ENCODE measurements around the gene CD82. TPM values are rescaled to one million over a fixed set of nuclear protein-coding genes. Genes with fewer than 3 reads are reported as not detected.
"Not testable (repeated sequence)": the region's sequence is repeated elsewhere in the genome, so short reads cannot be mapped to it uniquely, and the experiment has no call there.

The CD82 gene
- total RNA-seq, 1 experiment from 2014 or later, result 30.7 TPM

DNA sequence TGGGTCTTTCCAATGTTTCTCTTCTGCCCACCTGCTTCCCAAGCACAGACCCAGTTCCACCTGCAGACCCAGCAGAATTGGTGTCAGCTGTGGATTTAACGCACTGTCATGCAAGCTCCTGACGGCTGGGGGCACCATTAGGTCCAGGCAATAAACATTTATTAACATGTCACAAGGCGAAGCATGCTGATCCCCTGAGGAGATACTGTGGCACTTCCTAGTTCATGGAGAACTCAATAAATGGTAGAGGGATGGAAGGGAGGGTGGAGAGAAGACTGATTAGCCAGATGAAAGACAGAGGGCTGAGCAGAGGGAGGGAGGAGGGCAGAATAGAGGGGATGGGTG, 93.0 kb downstream of the CD82 start:
- H3K36me3 ChIP-seq (ENCODE audit: low read depth), result no peaks in the 10 kb centered on the region
- no TSS peak for BruUV-seq (replicated peaks)
- no peak overlapping the region for H3K27ac ChIP-seq
- no peaks in the 10 kb centered on the region for H3K9me3 ChIP-seq (ENCODE audit: insufficient read depth, low read depth)
- POLR2A ChIA-PET (ENCODE audit: unreplicated experiment), result no interaction called here
- H3K27me3 ChIP-seq (ENCODE audit: insufficient read depth, low read depth), result peaks cover 35% of the 10 kb centered on the region
- no peaks in the 10 kb centered on the region for H3F3A ChIP-seq (ENCODE audit: insufficient read depth, low read depth)
- DNase-seq, result no peak
- intact Hi-C loops (cut with micrococcal nuclease; ENCODE audit: unreplicated experiment), result no loop called here
- H3K4me3 ChIP-seq, result no peak overlapping the region
- H3K79me2 ChIP-seq (ENCODE audit: low read depth), result no peaks in the 10 kb centered on the region
- TF ChIP-seq EZH2 (IDR thresholded peaks at IDR 0.05; ENCODE audit: low read depth), result no peak
- TF ChIP-seq, protein P1, sequence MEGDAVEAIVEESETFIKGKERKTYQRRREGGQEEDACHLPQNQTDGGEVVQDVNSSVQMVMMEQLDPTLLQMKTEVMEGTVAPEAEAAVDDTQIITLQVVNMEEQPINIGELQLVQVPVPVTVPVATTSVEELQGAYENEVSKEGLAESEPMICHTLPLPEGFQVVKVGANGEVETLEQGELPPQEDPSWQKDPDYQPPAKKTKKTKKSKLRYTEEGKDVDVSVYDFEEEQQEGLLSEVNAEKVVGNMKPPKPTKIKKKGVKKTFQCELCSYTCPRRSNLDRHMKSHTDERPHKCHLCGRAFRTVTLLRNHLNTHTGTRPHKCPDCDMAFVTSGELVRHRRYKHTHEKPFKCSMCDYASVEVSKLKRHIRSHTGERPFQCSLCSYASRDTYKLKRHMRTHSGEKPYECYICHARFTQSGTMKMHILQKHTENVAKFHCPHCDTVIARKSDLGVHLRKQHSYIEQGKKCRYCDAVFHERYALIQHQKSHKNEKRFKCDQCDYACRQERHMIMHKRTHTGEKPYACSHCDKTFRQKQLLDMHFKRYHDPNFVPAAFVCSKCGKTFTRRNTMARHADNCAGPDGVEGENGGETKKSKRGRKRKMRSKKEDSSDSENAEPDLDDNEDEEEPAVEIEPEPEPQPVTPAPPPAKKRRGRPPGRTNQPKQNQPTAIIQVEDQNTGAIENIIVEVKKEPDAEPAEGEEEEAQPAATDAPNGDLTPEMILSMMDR (conservative IDR thresholded peaks at IDR 0.05), result peak; percentile 42; the same call in 1 of the 2 replicates
- H4K20me1 ChIP-seq (ENCODE audit: insufficient read depth), result no peaks in the 10 kb centered on the region
- no peak overlapping the region for H2AFZ ChIP-seq
- H3K4me2 ChIP-seq, result no peak overlapping the region
- CTCF ChIA-PET, result no interaction called here
- H3K9me2 ChIP-seq (ENCODE audit: insufficient read depth), result no peaks in the 10 kb centered on the region
- no peaks in the 10 kb centered on the region for H3K4me1 ChIP-seq (replicated peaks; ENCODE audit: insufficient read depth)

DNA sequence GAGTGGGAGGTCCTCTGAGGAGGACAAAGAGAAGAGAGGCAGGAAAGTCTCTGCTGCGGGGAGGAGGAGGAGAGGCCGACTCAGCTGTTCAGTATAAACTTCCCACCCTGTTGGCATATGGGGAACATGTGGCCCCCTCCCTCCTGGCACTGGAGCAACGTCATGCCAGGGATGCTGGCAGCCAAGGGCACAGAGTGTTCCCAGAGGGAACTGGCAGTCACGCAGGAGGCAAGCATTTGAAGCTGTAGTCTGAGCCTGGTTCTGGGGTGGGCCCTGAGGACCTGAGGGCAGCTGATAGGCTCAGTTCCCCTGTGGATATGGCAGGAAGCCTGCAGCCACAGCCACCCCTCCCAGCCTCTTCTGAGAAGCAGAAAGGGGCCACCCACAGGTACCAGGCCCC, 94.2 kb downstream of the CD82 start:
- H2AFZ ChIP-seq, result no peak overlapping the region
- no peaks in the 10 kb centered on the region for H3K9me2 ChIP-seq (ENCODE audit: insufficient read depth)
- H3K4me2 ChIP-seq, result no peak overlapping the region
- intact Hi-C loops (cut with micrococcal nuclease; ENCODE audit: unreplicated experiment), result no loop called here
- ChIA-PET CTCF (no interaction called here), POLR2A (ENCODE audit: unreplicated experiment) (no interaction called here)
- H3K27me3 ChIP-seq (ENCODE audit: insufficient read depth, low read depth), result peaks cover 23% of the 10 kb centered on the region; the same call in 1 of the 2 replicates
- no peaks in the 10 kb centered on the region for H3K4me1 ChIP-seq (replicated peaks; ENCODE audit: insufficient read depth)
- no peaks in the 10 kb centered on the region for H4K20me1 ChIP-seq (ENCODE audit: insufficient read depth)
- no peak for TF ChIP-seq EZH2 (IDR thresholded peaks at IDR 0.05; ENCODE audit: low read depth)
- TF ChIP-seq, protein P1 (conservative IDR thresholded peaks at IDR 0.05), result no peak
- no peaks in the 10 kb centered on the region for H3K36me3 ChIP-seq (ENCODE audit: low read depth)
- H3K9me3 ChIP-seq (ENCODE audit: insufficient read depth, low read depth), result no peaks in the 10 kb centered on the region
- H3K79me2 ChIP-seq (ENCODE audit: low read depth), result no peaks in the 10 kb centered on the region
- no peak overlapping the region for H3K27ac ChIP-seq
- no peak for DNase-seq
- BruUV-seq (replicated peaks), result no TSS peak
- H3K4me3 ChIP-seq, result no peak overlapping the region
- no peaks in the 10 kb centered on the region for H3F3A ChIP-seq (ENCODE audit: insufficient read depth, low read depth)

DNA sequence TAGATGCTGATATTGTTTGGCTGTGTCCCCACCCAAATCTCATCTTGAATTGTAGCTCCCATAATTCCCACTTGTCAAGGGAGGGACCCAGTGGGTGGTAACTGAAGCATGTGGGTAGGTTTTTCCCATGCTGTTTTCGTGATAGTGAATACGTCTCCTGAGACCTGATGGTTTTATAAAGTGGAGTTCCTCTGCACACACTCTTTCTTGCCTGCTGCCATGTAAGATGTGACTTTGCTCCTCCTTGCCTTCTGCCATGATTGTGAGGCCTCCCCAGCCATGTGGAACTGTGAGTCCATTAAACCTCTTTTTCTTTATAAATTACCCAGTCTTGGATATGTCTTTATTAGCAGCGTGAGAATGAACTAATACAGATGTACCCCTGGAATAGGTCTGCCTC, 95.1 kb downstream of the CD82 start:
- H3K36me3 ChIP-seq (ENCODE audit: low read depth), result not testable (repeated sequence)

DNA sequence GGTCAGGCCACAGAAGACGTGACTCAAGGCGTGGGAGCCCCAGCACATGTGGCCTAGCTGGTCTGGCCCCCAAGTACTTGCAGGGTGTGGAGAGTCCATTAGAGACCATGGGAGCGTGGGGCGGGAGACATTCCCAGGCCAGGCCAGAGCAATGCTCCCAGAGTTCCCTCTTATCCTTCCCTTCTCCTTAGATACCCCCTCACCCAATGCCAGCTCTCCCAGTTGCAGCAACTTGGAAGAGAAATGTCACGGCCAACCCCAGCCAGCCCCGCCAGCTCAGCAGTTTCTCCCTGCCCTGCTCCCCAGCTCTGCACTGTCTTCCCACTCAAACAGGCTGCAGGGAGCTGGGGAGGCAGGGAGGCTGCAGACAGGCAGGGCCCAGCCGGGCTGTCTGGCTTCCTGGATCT, 95.9 kb downstream of the CD82 start:
- no peaks in the 10 kb centered on the region for H3K4me1 ChIP-seq (replicated peaks; ENCODE audit: insufficient read depth)
- no peak overlapping the region for H3K4me2 ChIP-seq
- no peak overlapping the region for H3K27ac ChIP-seq
- intact Hi-C loops (cut with micrococcal nuclease; ENCODE audit: unreplicated experiment), result no loop called here
- peaks cover 29% of the 10 kb centered on the region for H3K27me3 ChIP-seq (ENCODE audit: insufficient read depth, low read depth)
- BruUV-seq (replicated peaks), result no TSS peak
- no peaks in the 10 kb centered on the region for H3K9me3 ChIP-seq (ENCODE audit: insufficient read depth, low read depth)
- no peaks in the 10 kb centered on the region for H3K79me2 ChIP-seq (ENCODE audit: low read depth)
- TF ChIP-seq EZH2 (IDR thresholded peaks at IDR 0.05; ENCODE audit: low read depth), result no peak
- CTCF ChIA-PET, result no interaction called here
- H4K20me1 ChIP-seq (ENCODE audit: insufficient read depth), result no peaks in the 10 kb centered on the region
- no peak for DNase-seq
- H3K9me2 ChIP-seq (ENCODE audit: insufficient read depth), result no peaks in the 10 kb centered on the region
- no peak overlapping the region for H2AFZ ChIP-seq
- POLR2A ChIA-PET (ENCODE audit: unreplicated experiment), result no interaction called here
- no peak overlapping the region for H3K4me3 ChIP-seq
- H3K36me3 ChIP-seq (ENCODE audit: low read depth), result no peaks in the 10 kb centered on the region
- no peaks in the 10 kb centered on the region for H3F3A ChIP-seq (ENCODE audit: insufficient read depth, low read depth)

More for the DNA sequence above, 95.1 kb downstream of the CD82 start:
- DNase-seq; H3K4me3 ChIP-seq; H3F3A ChIP-seq (ENCODE audit: insufficient read depth, low read depth); H3K4me2 ChIP-seq; H2AFZ ChIP-seq; H3K4me1 ChIP-seq (replicated peaks; ENCODE audit: insufficient read depth); POLR2A ChIA-PET (ENCODE audit: unreplicated experiment); H3K79me2 ChIP-seq (ENCODE audit: low read depth); H3K9me3 ChIP-seq (ENCODE audit: insufficient read depth, low read depth); H4K20me1 ChIP-seq (ENCODE audit: insufficient read depth); H3K27ac ChIP-seq; CTCF ChIA-PET; H3K9me2 ChIP-seq (ENCODE audit: insufficient read depth); BruUV-seq (replicated peaks); intact Hi-C loops (cut with micrococcal nuclease; ENCODE audit: unreplicated experiment): not testable (repeated sequence)
- H3K27me3 ChIP-seq (ENCODE audit: insufficient read depth, low read depth), result peaks cover 23% of the 10 kb centered on the region; the same call in 1 of the 2 replicates

Other genes with a start within 250 kb of the CD82 start
- gene TSPAN18, start 161.3 kb downstream of the CD82 start, total RNA-seq (2021), result not detected in 2 replicates